Putamen (tissue), 1 donor: ENCODE results near the gene CCNE1.
"Not testable (repeated sequence)": the region's sequence is repeated elsewhere in the genome, so short reads cannot be mapped to it uniquely, and the experiment has no call there.

ENCODE experiments used
- DNase-seq: peaks from one replicate; pipeline ENCODE4 v3.0.0-alpha.2; 2016; ENCODE audit warnings: low spot score

CCNE1 gene

DNA sequence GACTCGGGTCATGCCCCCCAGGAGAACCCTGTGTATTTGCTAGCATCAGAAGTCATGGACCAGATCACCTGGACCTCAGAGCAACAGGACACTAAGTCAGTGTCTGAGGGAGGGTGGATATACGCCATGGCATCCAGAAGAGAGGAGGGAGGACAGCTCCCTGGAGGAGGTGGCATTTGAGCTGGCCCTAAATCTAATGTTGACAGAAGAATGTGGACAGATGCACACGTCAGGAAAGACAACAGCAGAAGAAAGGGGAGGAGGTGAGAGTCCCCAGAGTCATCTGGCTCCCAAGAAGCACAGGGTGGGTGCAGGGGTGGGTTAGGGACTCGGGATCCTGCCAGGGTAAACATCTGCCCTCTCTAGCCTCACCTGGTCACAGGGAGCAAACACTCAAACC, 24.5 kb upstream of the CCNE1 start:
- no peak for DNase-seq

DNA sequence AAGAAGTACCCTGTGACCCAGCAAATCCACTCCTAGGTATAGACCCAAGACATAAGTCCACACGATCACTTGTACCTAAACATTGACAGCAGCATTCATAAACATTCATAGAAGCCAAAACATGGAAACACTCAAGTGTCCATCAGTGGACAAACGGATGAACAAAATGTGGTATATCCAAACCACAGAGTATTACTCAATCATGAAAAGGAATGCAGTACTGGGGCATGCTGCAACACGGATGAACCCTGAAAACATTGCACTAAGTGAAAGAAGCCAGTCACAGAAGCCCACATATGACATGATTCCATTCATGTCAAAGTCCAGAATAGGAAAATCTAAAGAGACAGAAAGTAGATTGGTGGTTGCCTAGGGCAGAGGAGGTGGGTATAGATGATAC, 22.8 kb upstream of the CCNE1 start:
- DNase-seq, result no peak

DNA sequence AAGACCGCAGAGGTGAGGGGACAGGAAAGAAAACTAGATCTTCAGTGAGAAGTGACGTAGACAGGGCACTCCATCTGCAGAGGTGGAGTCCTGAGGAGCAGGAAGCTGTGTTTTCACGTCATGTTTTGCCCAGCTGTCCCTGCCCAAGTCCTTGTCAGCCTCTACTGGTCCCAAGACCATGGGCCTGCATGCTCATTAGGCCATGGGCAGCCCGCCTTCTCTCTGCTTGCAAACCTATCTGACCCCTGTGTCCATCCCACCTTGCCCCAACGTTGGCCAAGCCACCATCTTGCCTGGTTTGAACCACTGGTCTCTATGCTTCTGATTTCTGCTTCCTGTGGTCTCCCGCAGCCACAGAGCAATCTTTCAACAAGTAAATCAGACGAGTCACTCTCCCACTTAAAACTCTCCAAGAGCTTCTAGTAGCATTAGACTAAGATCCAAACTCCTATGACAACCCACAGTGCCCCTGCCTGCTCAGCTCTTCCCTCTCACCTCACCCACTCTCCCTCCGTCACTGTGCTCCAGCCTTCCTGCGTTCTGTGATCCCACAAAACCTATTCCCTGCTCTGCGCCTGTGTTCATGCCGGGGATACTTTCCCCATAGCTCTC, 18.6 kb upstream of the CCNE1 start:
- DNase-seq, result no peak

DNA sequence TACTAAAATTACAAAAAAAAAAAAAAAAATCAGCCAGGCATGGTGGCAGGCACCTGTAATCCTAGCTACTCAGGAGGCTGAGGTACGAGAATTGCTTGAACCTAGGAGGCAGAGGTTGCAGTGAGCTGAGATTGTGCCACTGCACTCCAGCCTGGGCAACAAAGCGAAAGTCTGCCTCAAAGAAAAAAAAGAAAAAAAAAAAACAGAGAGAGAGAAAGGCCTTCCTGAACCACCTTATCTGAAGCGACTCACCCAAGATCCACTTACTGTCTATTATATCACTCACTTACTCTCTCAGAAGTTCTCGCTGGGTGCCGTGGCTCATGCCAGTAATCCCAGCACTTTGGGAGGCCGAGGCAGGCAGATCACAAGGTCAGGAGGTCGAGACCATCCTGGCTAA, 17.3 kb upstream of the CCNE1 start:
- DNase-seq, result not testable (repeated sequence)

DNA sequence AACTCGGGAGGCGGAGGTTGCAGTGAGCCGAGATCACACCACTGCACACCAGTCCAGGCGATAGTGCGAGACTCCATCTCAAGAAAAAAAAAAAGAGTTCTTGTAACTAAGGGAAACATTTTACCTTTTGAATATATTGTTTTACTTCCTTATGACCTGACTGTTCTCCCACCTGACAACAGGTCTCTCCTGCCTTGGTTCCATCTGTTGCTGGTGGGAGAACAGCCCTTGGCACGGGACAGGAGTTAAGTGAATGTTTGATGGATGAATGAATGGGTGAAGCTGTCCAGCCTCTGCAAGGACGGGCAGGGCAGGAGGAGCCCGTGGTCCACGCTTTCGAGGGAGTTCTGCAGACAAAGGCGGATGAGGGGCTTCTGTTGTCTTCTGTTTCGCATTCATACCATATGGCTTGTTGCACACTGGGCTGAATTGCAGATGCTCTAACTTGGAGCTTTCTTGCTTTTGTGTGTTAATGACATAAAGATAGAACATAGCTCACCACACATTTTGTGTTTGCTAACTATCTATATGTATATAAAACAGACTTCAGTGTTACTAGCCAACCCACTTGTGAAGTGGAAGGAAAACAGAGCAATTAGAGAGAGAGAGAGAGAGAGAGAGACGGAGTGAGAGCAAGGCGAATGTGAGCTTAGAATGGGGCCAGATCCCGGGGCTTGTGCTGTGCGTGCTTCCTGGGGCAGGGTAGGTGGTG, 16.2 kb upstream of the CCNE1 start:
- DNase-seq, result no peak

DNA sequence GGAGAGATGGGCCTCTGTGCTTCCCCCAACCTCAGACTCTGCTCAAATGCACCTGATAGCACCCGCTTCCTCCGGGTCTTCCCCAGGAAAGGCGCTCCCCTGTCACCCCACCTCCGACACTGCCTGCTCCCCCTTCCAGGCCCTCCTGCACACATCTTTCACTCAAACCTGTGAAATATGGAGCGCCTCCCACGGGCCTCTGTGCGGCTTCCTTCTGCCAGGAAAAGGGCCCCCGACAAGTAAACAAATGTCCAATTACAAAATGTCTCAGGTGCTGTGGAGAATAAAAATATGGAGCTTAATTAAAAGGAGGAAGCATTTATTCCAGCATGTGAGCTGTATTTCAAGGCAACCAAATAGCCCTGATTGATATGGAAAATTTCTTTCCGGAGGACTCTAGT, 15.6 kb upstream of the CCNE1 start:
- no peak for DNase-seq

DNA sequence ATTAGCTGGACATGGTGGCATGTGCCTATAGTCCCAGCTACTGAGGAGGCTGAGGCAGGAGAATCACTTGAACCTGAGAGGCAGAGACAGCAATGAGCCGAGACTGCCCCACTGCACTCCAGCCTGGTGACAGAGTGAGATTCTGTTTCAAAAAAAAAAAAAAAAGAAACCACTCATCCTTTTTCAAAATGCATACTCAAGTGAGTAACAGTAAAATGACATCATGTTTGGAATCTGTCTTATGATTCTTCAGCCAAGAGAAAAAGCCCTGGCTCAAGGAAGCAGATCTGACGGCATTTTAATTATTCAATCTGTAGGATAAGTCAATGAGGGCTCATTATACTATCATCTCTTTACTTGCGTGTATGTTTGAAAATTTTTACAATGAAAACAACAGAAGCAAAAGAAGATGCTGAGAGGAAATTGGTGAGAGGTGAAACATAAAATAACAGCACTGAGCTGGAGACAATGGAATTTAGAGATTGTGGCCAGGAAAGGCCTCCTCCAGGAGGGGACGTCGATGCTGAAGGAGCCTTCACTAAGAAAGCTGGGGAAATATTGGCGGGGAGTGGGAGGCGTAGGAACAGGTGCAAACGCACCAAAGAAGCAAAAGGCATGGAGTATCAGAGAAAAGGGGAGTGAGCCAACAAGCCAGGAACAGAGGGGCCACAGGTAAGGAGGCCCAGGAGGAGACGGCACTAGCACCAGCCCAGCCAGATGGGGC, 12.9 kb upstream of the CCNE1 start:
- no peak for DNase-seq

DNA sequence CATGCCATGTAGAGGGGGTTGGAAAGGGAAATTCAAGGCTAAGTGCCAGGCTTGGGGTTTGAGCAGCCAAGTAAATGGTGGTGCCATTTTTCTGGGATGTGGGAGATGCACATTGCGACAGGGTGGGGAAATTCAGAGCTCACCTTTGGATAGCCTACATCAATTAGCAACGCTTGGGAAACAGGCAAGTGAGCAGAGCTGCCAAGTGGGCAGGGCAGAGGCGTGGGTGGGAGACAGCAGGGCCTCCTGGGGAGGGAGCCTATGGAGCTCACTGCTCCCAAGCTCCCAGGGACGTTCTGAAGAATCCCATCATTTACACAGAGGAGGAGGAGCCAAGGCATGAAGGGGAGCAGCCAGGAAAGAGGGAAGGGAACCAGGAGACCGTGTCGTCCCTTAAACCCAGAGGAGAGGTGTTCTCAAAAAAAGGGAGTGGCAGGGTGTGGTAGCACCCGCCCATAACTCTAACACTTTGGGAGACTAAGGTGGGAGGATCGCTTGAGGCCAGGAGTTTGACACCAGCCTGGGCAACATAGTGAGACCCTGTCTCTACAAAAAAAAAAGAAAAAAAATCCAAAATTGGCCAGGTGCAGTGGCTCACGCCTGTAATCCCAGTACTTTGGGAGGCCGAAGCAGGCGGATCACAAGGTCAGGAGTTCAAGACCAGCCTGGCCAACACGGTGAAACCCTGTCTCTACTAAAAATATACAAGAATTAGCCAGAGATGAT, 11.5 kb upstream of the CCNE1 start:
- DNase-seq, result no peak

DNA sequence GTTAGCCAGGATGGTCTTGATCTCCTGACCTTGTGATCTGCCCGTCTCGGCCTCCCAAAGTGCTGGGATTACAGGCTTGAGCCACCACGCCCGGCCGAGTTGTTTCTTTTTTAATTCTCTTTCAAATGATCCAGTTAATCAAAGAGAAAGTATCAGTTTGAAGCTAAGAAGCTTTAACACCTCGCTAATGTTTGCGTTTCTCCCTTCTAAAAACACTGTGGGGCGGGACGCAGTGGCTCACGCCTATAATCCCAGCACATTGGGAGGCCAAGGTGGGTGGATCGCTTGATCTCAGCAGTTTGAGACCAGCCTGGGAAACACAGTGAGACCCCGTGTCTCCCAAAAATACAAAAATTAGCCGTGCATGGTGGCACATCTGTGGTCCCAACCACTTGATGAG, 7.8 kb upstream of the CCNE1 start:
- not testable (repeated sequence) for DNase-seq

DNA sequence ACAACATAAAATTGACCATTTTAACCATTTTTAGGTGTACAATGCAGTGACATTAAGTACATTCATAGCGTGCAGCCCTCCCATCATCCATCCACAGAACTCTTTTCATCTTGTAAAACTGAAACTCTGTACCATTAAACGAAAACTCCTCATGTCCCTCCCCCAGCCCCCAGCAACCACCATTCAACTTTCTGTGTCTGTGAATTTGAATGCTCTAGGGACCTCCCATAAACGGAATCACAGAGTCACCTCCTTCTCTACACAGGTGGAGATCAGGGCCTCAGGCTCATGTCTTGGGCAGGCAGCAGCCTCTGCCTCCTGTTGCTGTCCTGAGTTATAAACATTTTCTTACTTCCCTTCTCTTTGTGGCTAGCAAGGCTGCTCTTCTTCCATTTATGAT, 7.3 kb upstream of the CCNE1 start:
- DNase-seq, result no peak

DNA sequence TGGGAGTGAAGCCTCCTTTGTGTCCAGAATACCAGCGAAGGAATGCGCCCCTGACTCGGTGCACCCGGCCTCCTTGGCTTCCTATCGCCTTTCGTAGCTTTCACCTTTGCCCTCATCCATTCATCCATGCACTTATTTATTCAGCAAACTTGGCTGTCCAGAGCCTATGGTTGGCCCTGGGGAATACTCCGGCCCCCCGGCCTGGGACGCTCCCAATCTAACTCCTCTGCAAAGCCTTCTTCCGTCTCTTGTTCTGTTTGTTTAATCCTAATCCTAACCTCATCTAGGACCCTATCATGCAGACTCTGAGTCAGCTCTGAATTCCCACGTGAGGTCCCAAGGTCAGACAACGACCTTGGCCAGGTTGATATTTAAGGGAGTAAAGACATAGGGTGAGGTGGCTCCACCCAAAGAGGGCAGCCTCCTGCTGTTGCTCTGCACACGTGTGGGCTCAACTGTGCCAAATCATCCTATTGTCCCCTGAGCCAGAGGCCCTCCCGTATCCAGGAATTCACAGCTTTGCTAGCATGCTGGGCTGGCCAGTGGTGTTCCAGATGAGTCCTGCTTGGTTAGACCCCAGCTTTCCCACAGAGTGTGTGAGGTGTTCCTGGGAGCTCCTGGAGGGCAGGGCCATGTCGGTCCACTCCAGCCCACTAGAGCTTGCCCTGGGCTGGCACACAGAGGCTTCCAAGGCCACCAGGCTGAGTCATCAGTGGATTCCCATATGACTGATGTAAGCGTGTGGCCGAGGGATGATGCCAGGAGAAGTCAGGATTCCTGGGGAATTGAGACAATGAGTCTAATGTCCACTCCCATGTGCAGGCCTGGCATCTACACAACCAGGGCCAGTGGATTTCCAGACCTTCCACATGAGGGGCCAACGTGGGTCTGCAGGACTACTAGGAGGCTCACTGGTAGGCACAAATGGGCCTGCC, 6.5 kb upstream of the CCNE1 start:
- no peak for DNase-seq

DNA sequence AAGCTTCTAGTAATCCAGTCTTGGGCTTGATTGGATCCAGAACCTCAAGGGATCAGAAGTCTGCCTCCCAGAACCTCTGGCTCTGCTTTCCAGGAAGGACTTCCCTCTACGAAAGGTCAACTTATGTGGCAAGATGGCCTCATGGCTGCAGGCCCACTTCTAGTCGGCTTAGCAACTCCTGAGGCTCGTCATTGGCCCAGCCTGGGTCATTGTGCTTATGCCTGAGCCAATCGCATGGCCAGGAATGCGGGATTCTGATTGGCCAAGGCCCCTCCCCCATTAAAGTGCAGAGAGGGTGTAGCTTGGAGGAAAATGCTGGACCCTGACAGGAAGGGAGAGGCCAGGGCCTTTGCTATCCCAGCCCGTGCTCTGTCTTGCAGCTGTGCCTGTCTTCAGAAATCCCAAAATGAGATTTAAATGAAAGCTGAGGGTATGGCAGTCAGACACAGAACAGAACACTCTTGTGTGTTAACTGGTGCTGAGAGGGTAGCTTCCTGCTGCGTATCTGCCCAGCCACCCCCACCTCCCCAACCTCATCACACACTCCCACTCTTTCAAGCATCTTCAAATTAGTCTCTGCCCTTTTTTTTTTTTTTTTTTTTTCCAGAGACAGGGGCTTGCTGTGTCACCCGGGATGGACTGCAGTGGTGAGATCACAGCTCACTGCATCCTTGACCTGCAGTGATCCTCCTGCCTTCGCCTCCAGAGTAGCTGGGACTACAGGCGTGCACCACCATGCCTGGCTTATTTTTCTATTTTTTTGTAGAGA, 5.5 kb upstream of the CCNE1 start:
- DNase-seq, result no peak

DNA sequence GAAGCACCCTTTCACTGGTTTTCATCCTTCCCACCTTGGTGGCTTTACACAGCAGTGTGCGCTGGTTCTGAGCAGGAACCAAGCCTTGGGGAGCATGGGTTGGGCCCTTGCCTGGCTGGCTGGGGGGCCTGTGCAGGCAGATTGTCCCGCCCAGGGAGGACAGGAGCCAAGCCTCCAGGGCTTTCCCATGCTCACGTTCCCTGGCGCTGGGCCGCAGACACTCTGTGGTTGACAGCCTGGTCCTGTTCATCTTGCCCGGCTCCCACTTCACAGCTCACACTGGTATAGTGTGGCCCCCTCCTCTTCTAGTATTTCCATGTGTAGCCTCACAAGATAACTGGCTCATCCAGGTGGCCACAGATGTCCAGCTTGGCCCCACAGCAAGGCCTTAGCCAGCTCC, 4.6 kb upstream of the CCNE1 start:
- no peak for DNase-seq

DNA sequence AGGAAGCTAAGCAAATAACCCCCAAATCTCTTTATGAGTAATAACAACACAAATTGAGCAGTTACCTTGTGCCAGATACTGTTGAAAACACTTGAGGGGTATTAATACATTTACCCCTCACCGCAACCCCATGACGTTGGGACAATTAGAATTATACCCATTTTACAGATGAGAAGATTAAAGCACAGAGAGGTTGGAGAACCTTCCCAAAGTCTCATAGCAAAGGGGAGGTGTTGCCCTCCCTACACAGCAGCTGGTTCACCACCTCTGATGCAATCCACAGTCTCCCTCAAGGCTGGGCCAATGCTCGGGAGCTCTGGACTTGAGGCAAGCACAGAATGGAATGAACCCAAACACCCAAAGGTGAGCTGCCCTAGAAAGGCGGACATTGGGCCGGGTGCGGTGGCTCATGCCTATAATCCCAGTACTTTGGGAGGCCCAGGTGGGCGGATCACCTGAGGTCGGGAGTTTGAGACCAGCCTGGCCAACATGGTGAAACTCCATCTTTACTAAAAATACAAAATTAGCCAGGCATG, 3.9 kb upstream of the CCNE1 start:
- DNase-seq, result no peak

DNA sequence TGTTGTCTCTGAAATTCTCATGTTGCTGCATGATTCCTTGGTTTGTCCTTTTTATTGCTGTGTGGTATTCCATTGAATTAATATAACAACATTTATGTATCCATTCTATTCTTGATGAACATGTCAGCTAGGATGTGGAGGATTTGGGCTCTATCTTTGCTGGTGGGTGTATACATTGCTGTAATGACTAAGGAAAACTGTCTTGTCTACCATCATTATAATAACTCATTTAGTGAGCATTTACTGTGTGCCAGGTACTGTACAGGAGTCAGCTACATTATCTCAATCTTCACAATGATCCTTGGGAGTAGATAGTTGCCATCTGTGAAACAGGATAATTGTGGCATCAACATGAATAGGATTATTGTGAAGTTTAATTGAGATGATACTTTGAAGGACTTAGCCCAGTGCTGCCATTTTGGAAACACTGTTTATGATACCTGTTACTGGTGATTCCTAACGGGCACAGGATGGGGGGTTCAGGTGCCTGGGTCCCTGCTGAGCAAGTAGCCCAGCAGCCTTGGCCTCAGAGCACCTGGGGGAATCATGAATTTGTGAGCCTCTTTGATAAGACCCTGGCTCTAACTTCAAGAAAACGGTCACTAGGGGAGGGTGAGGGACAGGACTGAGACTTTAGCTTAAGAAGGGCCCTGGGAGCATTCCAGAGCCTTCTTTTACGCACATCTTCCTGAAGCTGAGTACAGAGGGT, 1.8 kb upstream of the CCNE1 start:
- no peak for DNase-seq

DNA sequence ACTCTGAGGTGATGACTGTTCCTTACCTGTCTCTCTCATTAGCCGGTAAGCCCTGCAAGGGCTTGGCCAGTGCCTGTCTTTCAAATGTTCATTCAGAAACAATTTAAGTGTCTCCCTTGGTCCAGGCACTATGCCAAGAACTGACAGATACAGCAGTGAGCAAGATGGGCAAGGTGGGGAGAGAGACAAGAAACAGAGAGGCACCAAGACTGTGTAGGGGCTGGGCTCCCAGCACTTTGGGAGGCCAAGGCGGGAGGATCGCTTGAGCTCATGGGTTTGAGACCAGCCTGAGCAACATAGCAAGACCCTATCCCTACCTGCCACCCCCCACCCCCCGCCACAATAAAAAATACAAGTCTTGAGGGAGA, 1.3 kb upstream of the CCNE1 start:
- no peak for DNase-seq

DNA sequence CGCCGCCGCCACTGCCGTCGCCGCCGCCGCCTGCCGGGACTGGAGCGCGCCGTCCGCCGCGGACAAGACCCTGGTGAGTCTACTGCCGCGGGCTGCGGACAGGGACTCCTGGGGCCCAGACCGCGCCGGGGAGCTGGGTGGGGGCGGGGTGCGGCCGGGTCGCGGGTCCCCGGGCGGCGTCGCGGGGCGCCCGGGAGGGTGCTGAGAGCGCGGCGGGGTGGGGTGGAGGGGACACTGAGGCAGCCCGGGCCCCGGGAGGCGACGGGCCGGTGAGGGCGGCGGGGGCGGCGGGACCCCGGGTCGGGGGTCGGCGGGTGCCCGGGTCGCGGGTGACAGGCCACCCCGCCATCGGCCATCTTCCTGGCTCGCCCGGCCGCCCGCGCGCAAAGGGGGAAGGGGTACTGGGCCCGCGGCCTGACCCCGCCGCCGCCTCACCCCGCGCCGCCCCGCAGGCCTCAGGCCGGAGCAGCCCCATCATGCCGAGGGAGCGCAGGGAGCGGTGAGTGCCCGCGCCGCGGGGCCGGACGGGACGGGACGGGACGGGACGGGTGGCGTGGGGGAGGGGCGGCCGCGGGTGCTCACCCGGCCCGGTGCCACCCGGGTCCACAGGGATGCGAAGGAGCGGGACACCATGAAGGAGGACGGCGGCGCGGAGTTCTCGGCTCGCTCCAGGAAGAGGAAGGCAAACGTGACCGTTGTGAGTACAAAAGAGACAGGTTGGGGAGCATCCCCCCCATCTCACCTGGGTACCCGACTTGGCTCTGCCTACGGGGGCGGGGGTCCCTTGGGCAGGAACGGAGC, 489 bp downstream of the CCNE1 start:
- DNase-seq, result no peak

DNA sequence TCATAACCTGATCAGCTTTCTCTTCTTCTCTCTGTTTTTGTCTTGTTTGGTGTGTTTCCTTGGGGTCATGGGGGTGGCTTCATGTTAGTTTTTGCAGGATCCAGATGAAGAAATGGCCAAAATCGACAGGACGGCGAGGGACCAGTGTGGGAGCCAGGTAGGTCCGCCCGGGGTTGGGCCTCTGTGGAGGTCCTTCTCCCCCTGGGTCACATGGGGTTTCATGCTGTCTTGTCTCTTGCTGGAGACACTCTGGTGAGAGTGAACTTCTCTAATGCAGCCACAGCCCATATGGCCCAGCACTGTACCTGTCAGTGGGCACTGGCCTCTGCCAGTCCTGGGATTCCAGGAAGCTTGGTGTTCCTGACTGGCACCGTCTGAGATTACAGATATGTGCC, 1.1 kb downstream of the CCNE1 start:
- no peak for DNase-seq

DNA sequence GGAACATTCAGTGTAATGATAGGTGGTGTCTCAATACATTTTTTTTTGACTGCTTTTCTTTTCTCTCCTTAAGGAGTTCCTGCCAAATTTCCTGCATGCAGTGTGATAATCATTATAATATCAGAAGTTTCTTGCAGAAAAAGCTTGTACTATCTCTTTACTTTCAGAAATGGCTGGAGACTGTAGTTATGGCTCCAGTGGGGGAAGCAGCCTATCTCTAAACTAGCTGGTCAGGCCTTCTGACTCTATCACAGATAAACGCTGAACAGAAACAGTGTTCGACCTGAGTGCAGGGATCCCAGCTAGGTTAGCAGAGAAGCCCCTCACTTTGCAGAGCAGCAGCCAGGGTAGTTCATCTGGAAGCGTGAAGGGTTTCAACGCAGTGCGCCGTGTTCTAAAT, 1.9 kb downstream of the CCNE1 start:
- no peak for DNase-seq
